Esophagus mucosa (tissue), 1 donor: Measurements from ENCODE around the gene SP4. TPM values are rescaled to one million over a fixed set of nuclear protein-coding genes. Genes with fewer than 3 reads are reported as not detected.

Experiments
- ATAC-seq: fragments of 200-7000 bp; cut with Tn5 transposase; one replicate; pipeline ENCODE4 v1.9.1; 2020
- total RNA-seq: library from RNA; stranded (reverse); gene quantifications from one replicate; pipeline ENCODE4 v1.2.4, GENCODE V29; 2023
- donor health status: DM: yes; HTN: yes; CAD: no.

Gene SP4
- total RNA-seq, 1 donor from 2014 or later, result 2.6 TPM

DNA sequence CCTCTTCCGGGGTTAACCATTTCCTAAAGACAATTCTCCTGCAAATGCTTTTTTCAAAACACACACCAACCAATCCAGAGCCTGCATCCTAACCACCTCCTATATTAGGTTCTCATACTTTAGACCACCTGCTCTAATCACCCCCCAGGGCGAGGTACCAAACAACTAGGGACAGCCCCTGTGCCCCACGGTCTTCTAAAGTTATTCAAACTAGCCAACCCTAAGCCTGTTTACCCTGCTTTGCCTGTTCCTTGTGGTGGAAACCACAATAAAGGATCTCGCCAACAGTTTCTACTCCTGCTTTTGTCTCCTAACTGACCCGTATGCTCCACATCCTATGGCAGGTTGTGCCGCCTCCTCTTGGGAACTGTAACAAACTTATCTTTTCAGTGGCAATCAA, 21.1 kb downstream of the SP4 start:
- ATAC-seq, result no peak

DNA sequence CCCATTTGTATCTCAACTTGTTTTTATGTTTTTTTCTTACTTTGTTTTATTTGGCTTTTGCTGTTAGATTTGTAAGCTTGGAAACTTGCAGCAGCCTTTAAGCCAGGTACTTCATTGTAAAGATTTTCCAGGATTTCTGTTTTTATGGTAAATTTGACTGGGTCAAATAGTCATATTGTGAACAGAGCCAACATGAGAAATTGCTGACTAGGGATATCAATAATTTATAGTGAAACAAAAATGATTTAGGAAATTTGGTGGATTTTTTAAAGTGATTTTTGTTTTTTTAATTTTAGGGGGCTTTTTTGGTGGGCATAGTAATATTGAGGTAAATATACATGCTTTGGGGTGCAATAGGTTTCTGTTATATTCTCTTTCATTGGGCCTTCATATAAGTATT, 22.2 kb downstream of the SP4 start:
- ATAC-seq, result no peak

DNA sequence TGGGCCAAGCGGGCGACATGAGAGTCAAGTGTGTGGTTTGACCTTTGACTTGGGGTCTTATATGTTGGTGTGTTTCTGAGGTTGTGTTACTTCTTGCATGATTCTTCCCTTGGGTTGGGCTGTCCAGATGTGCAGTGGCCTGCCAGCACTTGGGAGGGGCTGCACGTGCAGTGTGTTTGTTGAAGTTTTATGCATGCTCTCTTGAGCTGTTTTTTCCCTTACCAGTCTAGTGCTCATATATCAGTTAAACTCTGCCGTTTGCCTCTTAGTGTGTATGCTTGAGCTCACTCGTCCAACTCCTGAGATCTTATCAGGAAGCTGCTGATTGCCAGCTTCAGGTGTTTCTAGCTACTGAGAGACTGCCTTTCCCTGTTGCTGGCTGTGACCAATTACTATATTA, 23.1 kb downstream of the SP4 start:
- no peak for ATAC-seq

DNA sequence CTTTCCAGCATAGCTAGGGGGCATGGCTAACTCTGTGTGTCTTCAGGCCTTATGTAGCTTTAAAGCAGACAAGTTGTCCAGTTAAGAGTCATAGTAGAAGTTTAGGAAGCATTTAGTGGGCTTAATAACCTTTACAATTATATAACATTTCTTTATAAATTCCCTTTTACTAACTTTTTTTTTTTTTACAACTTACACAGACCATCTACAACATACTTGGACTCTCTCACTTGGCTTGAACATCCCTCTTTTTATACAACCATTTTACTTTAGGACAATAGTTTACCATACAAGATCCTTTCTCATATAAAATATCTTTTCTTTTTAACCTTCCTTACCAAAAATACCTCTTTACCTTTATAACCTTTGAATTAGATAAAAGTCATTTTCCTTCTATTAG, 26.3 kb downstream of the SP4 start:
- no peak for ATAC-seq

DNA sequence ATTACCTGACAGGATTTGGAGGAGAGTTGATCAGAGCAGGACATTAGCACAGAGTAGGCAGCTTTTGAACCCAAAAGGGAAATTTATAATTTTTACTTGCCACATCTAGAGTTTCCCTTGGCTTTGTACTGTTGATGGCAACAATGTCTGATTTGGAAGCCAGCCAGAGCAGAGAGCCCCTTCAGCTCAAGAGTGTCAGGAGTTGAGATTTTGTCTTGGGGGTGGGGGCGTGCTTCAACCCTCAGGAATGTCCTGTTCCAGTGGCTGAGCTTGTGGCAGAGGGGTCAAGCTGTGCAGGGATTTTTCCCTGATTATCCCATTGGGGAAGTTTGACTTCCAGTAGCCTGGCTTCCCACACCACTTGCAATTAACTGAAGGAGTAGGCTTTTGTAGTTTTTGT, 27.0 kb downstream of the SP4 start:
- no peak for ATAC-seq

DNA sequence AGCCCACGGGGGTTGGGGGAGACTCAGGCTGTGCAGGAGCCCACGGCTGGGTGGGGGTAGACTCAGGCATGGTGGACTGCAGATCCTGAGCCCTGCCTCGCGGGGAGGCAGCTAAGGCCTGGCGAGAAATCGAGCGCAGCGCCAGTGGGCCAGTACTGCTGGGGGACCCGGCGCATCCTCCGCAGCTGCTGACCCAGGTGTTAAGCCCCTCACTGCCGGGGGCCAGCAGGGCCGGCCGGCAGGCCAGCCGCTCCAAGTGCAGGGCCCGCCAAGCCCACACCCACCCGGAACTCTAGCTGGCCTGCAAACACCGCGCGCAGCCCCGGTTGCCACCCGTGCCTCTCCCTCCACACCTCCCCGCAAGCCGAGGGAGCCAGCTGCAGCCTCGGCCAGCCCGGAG, 33.4 kb downstream of the SP4 start:
- ATAC-seq, result no peak

DNA sequence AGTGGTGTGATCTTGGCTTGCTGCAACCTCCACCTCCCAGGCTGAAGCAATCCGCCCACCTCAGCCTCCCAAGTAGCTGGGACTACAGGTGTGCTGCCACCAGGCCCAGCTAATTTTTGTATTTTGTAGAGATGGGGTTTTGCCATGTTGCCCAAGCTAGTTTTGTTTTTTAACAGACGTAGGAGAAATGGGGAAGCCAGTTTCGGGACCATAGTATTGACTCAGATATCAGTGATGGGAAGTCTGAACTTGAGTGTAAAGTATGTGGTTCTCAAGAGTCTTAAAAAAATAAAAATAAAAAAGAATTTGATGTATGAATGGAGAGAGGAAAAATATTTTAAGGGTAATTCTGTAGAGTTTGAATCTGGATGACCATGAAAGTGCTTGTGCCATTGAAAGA, 34.2 kb downstream of the SP4 start:
- no peak for ATAC-seq

DNA sequence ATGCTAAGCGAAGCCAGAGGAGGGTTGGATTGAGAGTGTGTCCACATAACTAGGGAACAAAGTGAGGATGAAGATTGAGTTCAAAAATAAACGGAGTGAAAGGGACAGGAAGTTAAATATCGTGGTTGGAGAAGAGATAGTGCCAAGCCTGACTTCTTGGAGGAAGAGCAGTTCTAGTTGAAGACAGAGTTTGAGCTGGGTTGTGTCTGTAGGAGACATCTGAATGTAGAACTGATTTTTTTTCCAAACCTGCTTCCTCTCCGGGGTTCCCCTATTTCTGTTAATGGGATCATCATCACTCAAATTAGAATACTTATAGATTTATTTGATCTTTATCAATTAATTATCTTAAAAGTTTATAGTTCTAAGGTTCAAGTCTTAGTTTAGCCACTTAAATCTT, 35.6 kb downstream of the SP4 start:
- ATAC-seq, result no peak

DNA sequence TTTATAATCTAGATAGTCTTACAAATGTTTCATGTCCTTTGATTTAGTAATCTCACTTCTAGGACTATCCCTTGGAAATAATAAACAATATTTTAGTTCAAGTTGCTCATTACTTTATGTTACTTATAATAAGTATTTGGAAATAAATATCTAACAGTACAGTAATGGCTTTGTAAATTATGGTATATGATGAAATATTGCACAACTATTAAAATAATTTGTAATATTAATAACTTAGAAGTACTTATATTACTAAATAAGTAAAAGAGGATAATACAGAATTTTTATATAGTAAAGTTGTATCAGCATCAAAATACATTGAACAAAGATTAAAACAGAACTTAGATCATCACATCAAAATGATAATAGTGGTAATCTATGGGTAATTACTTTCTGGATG, 41.1 kb downstream of the SP4 start:
- ATAC-seq, result no peak

DNA sequence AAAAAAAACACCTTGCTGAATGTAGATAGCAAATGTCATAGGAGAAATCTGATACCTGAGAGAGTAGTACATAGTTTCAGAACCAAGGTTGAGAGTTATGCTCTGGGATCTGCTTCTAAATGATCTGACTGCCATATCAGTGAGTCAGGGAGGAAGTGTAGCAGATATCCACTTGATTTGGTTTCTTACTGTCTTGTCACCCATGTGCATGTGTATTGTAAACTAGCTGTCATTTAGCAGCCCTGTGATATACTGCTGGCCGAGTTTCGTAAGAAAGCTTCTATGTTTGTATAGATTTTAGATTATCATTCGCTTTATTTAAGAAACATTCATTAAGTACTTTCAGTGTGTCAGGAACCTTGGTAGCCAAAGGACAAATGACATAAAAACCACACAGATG, 42.0 kb downstream of the SP4 start:
- ATAC-seq, result no peak

DNA sequence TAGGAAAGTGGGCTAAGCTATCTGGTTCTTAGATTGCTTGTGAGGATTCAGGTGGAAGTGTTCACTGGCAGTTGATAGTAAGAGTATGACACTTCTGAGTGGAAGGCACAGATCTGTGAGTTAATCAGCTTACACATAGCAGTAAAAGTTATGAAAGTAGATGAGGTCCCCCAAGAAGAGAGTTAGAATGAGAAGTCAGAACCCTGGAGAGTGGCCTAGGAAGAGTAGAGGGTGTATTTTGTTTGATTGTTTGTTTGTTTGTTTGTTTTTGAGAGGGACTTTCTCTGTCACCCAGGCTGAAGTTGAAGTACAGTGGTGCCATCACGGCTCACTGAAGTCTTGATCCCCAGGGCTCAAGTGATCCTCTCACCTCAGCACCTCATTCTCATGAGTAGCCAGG, 44.1 kb downstream of the SP4 start:
- ATAC-seq, result no peak

DNA sequence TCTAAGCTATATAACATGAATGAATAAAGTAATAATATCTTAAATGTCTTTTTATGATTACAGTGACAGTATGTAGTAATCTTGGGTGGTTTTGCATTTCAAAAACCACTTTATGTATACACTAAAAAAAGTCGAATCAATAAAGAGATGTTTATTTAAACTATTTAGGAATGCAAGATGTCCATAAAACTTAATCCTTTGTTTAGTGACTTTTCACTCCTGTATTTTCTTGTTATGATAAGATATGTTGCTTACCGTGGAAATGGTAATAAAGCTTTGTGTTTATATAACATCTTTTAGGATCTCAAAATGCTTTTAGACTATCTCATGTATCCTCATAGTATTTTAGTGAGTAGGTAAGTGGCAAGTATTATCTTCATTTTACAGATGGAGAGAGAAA, 48.5 kb downstream of the SP4 start:
- ATAC-seq, result no peak

DNA sequence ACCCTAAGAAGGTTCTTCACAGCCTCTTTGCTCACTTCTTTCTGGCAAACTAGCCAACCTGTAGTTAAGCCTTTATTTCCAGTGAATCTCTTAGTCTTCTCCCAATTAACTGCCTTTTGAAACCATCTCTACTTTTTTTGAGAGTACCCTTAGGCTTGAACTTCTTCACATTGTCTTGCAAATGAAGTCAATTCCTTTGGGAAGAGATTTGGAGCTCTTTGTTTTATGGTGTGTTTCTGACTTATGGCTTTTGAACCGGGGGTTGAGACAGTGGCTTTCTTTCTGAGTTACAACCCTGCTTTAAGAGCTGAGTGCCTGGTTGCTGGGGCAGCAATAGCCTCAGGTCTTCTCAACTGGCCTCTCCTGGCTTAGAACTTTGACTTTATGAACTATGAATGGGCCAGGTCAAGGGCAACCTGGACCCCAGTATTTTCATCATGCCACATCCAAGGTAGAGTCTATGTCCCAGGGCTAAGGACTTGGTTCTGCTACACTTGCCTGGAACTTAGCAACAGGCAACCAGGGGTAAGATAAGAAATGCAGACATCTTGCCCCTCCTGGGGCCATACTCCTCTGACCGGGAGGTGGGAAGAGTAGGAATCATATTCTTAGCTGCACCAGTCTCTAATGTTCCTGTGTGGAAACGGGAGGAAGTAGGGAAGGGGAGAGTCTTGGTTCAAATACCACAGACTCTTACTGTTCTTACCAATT, 53.0 kb downstream of the SP4 start:
- ATAC-seq, result no peak

DNA sequence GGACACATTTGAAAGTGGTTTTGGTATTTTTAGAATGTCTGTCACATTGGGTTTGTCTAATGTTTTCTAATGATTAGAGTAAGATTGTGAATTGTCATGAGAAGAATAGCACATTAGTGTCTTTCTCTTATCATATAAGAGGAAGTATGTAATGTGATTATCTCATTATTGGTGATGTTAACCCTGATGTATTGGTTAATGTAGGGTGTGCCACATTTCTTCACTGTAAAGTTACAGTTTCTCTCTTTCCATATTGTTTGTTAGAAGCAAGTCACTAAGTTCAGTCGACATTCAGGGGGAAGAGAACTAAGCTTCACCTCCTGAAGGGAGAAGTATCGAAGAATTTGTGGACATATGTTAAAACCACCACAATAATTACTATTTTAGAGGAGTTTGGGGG, 58.6 kb downstream of the SP4 start:
- ATAC-seq, result no peak

DNA sequence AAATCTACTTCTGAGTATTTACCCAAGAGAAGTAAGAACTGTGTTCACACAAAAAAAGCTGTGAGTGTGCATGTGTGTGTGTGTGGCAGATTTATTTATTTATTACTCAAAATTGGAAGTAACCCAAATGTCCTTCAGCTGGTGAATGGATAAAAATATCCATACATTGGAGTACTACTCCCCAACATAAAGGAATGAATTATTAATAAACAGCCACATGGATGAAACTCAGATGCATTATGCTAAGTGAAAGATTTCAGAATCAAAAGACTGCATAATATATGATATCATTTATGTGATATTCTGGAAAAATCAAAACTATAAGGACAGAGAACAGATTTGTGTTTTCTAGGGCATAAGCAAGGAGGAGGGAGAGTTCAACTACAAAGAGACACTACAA, 67.8 kb downstream of the SP4 start:
- no peak for ATAC-seq

DNA sequence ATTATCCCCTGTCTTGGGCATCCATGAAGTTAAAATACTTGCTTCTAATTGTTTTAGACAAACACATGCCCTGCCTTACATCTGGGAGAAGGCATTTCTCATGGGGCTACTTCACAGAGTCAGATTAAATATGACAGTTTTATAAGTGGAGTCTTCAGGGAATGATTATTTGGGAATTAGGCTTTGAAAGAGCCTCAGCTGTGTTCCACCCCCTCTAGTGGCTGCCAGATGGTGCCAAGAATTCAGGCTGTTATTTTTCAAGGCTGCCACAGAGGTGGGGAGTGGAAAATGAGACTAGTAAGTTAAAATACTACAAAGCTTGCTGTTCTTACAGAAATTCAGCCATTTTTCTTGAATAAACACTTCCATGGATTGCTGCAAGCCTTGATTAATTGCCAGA, 69.2 kb downstream of the SP4 start:
- ATAC-seq, result no peak

DNA sequence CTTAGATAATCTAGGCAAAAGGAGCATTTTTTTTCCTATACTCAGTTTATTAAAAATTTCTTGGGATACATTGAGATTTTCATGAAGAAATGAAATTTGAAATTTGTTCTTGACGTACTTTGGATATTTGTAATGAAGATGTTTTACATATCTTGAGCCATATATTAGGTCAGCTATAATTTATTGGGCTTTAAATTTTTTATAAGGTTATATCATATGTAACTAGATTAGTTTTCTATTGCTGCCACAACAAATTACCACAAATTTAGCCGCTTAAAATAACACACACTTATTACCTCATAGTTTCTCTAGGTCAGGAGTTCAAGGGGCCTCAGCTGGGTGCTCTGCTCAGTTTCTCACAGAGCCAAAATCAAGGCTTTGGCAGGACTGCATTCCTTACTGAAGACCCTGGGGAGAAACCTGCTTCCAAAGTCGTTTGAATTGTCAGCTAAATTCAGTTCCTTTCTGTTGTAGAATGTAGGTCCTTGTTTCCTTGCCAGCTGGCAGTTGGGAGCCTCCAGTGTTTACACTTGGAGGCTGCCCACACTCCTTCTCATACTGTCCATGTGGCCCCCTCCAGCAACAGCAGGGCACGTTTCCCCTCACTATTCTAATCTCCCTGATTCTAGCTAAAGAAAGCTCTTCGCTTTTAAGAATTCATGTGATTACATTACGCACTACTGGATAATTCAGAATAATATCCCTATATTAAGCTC, 72.4 kb downstream of the SP4 start:
- no peak for ATAC-seq

DNA sequence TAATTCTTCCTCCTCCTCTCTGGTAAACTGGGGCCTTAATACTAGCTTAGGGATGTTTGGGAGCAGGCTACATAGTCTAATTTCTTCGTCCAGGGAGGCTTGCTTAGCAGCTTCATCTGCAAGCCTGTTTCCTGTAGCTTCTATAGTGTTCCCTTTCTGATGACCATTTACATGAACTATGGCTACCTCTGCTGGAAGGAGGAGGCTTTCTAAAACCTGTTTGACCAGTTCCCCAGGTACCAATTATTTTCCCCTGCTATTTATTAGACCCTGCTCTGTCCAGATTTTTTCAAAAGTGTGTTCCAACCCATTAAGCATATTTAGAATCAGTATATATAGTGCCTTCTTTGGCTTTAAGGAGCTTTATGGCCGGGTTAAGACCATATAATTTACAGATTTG, 76.1 kb downstream of the SP4 start:
- ATAC-seq, result no peak

DNA sequence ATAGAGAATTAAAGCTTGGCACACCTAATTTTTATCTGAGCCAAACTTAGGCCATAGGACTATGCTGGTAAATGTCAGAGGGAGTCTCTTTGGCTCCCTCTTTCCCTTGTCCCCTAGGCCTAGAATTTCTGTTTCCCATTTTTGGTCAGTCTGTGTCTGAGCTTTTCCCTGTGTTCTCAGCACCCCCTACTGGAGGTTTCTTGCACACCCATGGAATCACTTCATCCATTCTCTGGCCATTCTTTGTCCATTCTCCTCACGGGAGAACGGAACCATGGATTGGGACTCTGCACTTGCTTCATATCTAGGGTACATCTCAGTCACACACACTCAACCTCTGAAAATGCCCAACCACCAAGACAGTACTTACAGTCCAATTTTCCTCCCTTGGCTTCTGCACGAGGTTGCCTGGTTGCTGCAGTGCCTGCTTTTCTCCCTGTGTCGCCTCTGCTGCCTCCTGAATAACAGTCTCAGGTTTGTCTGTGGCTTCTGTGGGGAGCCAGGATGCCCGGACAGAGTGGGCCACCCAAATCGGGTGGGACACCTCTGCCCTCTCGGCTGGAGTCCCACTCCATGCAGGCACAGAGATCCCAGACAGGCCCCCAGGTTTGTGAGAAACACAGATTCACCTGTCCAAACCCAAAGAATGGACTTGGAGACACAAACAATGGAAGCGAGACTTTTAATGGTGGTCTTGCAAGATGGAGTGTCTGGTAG, 79.9 kb downstream of the SP4 start:
- peak; percentile 42 for ATAC-seq

DNA sequence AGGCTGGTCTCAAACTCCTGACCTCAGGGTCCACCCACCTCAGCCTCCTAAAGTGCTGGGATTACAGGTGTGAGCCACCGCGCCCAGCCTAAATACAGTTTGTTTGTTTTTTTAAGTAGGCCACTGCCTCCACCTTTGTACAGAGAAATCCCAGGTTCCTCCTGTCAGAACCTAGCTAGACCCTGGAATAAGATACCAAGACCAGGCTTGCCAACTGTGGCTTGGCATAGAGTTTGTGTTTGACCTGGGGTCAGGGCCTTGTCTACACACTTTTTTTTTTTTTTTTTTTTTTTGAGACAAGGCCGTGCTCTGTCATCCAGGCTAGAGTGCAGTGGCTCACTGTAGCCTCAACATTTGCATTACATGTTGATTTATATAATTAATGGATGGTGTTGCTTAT, 80.7 kb downstream of the SP4 start:
- ATAC-seq, result no peak

DNA sequence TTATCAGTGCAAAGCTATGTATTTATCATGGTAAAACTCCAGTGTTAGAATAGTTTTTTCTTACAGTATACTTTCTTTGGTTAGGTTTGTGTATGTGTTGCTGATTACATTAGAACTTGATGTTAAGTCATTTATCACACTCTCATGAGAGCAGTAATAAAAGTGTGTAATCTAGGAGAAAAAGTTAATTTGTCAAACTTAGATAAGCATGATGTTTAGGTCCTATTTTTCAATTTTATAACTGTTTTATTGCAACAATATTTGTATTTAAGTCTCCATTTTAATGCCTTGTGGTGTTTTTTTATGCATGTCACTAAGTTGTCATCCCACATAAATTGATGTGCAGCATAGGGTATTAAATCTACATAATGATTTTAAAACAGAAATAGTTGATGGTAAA, 86.2 kb downstream of the SP4 start:
- ATAC-seq, result no peak

DNA sequence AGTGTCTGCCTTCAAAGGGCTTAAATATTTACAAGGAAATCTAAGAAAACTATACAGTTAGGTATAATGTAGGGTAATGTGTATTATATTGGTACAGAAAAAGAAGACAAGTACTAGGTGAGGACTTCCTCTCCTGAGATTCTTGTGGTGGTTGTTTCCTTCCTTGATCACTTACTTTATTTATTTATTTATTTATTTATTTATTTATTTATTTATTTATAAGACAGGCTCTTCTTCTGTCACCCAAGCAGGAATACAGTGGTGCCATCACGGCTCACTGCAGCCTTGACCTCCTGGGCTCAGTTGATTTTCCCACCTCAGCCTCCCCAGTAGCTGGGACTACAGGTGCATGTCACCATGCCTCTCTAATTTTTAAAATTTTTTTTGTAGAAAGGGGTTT, 96.8 kb downstream of the SP4 start:
- ATAC-seq, result no peak

DNA sequence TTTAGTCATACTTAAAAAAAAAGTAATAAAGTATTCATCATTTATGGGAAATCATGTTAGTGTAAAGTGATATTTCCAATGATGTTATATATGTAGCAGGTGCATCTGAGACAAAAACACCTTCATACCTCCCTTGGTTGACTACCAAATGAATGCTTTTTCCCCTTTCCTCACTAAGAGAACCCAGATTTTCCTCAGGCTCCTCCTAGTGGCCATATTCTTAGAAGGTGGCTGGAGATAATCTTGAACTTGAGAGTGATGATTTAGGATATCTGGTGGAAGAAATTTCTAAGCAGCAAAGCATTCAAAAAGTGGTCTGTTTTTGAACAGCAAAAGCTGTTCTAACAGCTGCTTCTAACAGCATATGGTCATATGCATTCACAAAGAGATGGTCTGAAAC, 98.1 kb downstream of the SP4 start:
- no peak for ATAC-seq

DNA sequence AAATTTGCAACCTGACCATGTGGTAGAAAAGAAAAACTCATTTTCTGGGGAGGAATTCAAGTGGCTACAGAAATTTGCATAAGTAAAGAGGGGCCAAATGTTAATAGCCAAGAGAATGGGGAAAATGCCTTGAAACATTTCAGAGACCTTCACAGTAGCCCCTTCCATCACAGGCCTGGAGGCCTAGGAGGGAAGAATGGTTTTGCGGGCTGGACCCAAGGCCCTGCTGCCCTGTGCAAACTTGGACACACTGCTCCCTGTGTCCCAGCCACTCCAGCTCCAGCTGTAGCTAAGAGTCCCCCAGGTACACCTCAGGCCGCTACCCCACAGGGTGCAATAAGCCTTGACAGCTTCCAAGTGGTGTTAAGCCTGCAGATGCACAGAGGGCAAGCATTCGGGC, 98.6 kb downstream of the SP4 start:
- ATAC-seq, result no peak
